Endothelial cell (in vitro differentiated cells): ENCODE results near the gene MYPN. TPM values are rescaled to one million over a fixed set of nuclear protein-coding genes. Genes with fewer than 3 reads are reported as not detected.

Experiments
- total RNA-seq: library from RNA; stranded (reverse); fragmentation: NEBNext Ultra II Directional; extraction: Animal tissue kit (Norgen Biotek cat#: 25700); gene quantifications from one replicate; pipeline ENCODE4 v1.2.1, GENCODE V29; 2021; ENCODE audit not compliant: unreplicated experiment

MYPN gene
- total RNA-seq, 1 donor from 2014 or later: not detected

Other genes starting within 250 kb of the MYPN start
- 17.3 TPM for gene SIRT1, start 224.8 kb upstream of the MYPN start, total RNA-seq
- 53.4 TPM for gene HERC4, start 34.2 kb upstream of the MYPN start, total RNA-seq
- gene ATOH7, start 122.6 kb downstream of the MYPN start, total RNA-seq: 0.23 TPM
- 124 TPM for gene HNRNPH3, start 222.6 kb downstream of the MYPN start, total RNA-seq
- 3.2 TPM for gene PBLD, start 223.4 kb downstream of the MYPN start, total RNA-seq